NT2/D1 (cell line): ENCODE results near the gene KCNA4.

Experiments used
- SUZ12 ChIP-seq: IDR thresholded peaks from 2 replicates; pipeline ENCODE4 v1.6.1; 2011; ENCODE audit not compliant: insufficient read length, insufficient read depth; ENCODE audit errors: extremely low read depth
- YY1 ChIP-seq: IDR thresholded peaks from 2 replicates; pipeline ENCODE4 v1.6.1; 2011; ENCODE audit not compliant: insufficient read length, insufficient read depth

DNA sequence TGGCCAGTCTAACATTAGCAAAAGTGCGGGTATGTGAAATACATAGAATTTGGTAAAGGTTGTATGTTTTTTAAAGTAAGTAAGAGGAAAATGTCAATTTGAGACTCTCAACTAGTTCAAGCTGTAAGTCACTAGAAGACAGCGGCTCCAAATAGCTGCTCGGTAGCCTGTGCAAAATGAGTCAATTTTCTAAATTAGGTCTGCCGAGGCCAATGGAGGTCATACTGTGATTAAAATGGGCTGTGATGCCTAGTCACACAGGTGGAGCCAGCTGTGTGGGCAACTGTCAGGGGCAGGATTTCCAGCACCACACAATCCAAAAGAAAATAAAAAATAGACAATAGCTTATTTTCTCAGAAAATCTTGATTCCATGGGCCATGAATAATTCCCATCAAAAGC is 32.3 kb downstream of the KCNA4 start:
- TF ChIP-seq SUZ12 (no peak), YY1 (no peak)
